Endothelial cell of umbilical vein (primary cell): ENCODE data around the gene RALA. TPM values are rescaled to one million over a fixed set of nuclear protein-coding genes. Genes with fewer than 3 reads are reported as not detected.

Experiments
- BruUV-seq: library from RNA; stranded (reverse); fragments of 400-500 nt; replicated peaks from 2 replicates; lab custom pipeline; 2021; lab: Mats Ljungman, UMichigan
- CTCF ChIA-PET: fragments of 300-600, 350-600 bp; sonication (Branson Sonifier 250); formaldehyde crosslinking; loops from one replicate; lab custom pipeline; 2021; ENCODE audit warnings: antibody characterized with exemption, inconsistent platforms; lab: Charles Lee
- POLR2A ChIA-PET: fragments of 300-600, 350-600 bp; sonication (Branson Sonifier 250); formaldehyde crosslinking; loops from one replicate; lab custom pipeline; 2021; ENCODE audit warnings: antibody characterized with exemption, inconsistent platforms; lab: Charles Lee
- DNase-seq: peaks from one replicate; pipeline ENCODE4 v3.0.0-alpha.2; 2011; ENCODE audit warnings: low read depth, low spot score
- FAIRE-seq: peaks from 2 replicates; lab custom pipeline; 2011; peaks lifted over from hg19 to GRCh38; lab: Jason Lieb, UNC
- H2AFZ ChIP-seq: 2 replicates; pipeline ENCODE4 v1.6.0; 2012; ENCODE audit warnings: low read depth, low read length, control low read depth, inconsistent platforms
- H3K27ac ChIP-seq: 2 replicates; pipeline ENCODE4 v1.5.1; 2011; ENCODE audit warnings: low read depth, mild to moderate bottlenecking, control low read depth, low read length, moderate library complexity; ENCODE audit not compliant: insufficient read depth
- H3K27me3 ChIP-seq, 2 experiments: 2 replicates each; pipeline versions ENCODE4 v1.6.0 to v1.6.1; 2011; ENCODE audit warnings: low read length in 2 of 2, mixed read lengths in 1 of 2; ENCODE audit not compliant: control insufficient read depth in 2 of 2, insufficient read depth in 2 of 2
- H3K36me3 ChIP-seq, 2 experiments: 2 replicates in 1 of 2; 3 replicates in 1 of 2; pipeline ENCODE4 v1.5.1; 2011; ENCODE audit warnings: low read length in 2 of 2, mild to moderate bottlenecking in 1 of 2, moderate library complexity in 1 of 2; ENCODE audit not compliant: control insufficient read depth in 2 of 2, insufficient read depth in 2 of 2; ENCODE audit errors: extremely low read depth in 1 of 2
- H3K4me1 ChIP-seq: 3 replicates; pipeline ENCODE4 v1.5.1; 2011; ENCODE audit warnings: mild to moderate bottlenecking, low read length; ENCODE audit not compliant: control insufficient read depth, insufficient read depth; ENCODE audit errors: extremely low read depth
- H3K4me2 ChIP-seq: 2 replicates; pipeline ENCODE4 v1.6.1; 2011; ENCODE audit warnings: low read length, control low read depth, mixed read lengths; ENCODE audit not compliant: insufficient read depth
- H3K4me3 ChIP-seq, 3 experiments: fragments of 200-600 bp in 1 of 3; sonication (generic), shearing (Covaris generic) in 1 of 3; replicated peaks in 1 of 3; 2 replicates each; pipeline ENCODE4 v1.5.1; 2011 to 2016; ENCODE audit warnings: control low read depth in 3 of 3, low read length in 3 of 3, mild to moderate bottlenecking in 2 of 3, inconsistent platforms in 1 of 3, low read depth in 1 of 3, moderate library complexity in 1 of 3; ENCODE audit not compliant: insufficient read depth in 1 of 3
- H3K79me2 ChIP-seq: 2 replicates; pipeline ENCODE4 v1.6.0; 2012; ENCODE audit warnings: low read length, inconsistent platforms; ENCODE audit not compliant: control insufficient read depth, insufficient read depth
- H3K9ac ChIP-seq: replicated peaks from 2 replicates; pipeline ENCODE3; 2011; ENCODE audit warnings: low read length, control low read depth; ENCODE audit not compliant: insufficient read depth; ENCODE audit errors: extremely low read depth
- H3K9me1 ChIP-seq: replicated peaks from 3 replicates; pipeline ENCODE4 v1.6.0; 2011; ENCODE audit warnings: mild to moderate bottlenecking, low read length; ENCODE audit not compliant: control insufficient read depth, insufficient read depth; ENCODE audit errors: extremely low read depth
- H3K9me3 ChIP-seq: replicated peaks from 2 replicates; pipeline ENCODE4 v1.5.1; 2012; ENCODE audit warnings: low read length, inconsistent platforms; ENCODE audit not compliant: control insufficient read depth, insufficient read depth
- H4K20me1 ChIP-seq: replicated peaks from 2 replicates; pipeline ENCODE3; 2011; ENCODE audit warnings: mild to moderate bottlenecking, low read length; ENCODE audit not compliant: control insufficient read depth, insufficient read depth; ENCODE audit errors: extremely low read depth
- EZH2 ChIP-seq: IDR thresholded peaks from 2 replicates; pipeline ENCODE4 v1.6.1; 2012; ENCODE audit warnings: borderline replicate concordance, low read depth, mild to moderate bottlenecking, moderate library complexity, low read length, inconsistent platforms; ENCODE audit not compliant: severe bottlenecking
- FOS ChIP-seq: IDR thresholded peaks from 2 replicates; pipeline ENCODE4 v1.6.1; 2011; ENCODE audit warnings: mild to moderate bottlenecking, low read length, moderate library complexity, borderline replicate concordance; ENCODE audit not compliant: insufficient read depth
- GATA2 ChIP-seq: IDR thresholded peaks from 2 replicates; pipeline ENCODE4 v1.7.0; 2011; ENCODE audit warnings: low read depth, mild to moderate bottlenecking, moderate library complexity, mixed read lengths, low read length; ENCODE audit not compliant: insufficient read length, insufficient read depth
- JUN ChIP-seq: IDR thresholded peaks from 2 replicates; pipeline ENCODE4 v1.6.1; 2011; ENCODE audit warnings: borderline replicate concordance, low read depth; ENCODE audit not compliant: insufficient read length, insufficient read depth
- MAX ChIP-seq: IDR thresholded peaks from 2 replicates; pipeline ENCODE4 v1.6.1; 2011; ENCODE audit not compliant: insufficient read depth, insufficient read length
- MYC ChIP-seq: IDR thresholded peaks from one replicate; pipeline ENCODE4 v1.6.1; 2011; ENCODE audit warnings: mild to moderate bottlenecking, low read depth, low read length
- POLR2A ChIP-seq: IDR thresholded peaks from 2 replicates; pipeline ENCODE4 v1.6.1; 2012; ENCODE audit warnings: low read depth, mild to moderate bottlenecking, control low read depth, low read length
- POLR2AphosphoS5 ChIP-seq: IDR thresholded peaks from 2 replicates; pipeline ENCODE4 v1.6.1; 2012; ENCODE audit warnings: low read depth, mild to moderate bottlenecking, control low read depth, low read length, moderate library complexity; ENCODE audit not compliant: insufficient read depth
- dilution Hi-C: fragments of 300-500 bp; cut with MboI; formaldehyde crosslinking; loops from one replicate; pipeline ENCODE4 v1.15.0; 2019; ENCODE audit warnings: low sequenced_read_pairs; ENCODE audit not compliant: extremely low pct_ligation_motif_present
- intact Hi-C: fragments of 100-400 bp; cut with micrococcal nuclease; formaldehyde crosslinking; loops from one replicate; pipeline ENCODE4 v1.10.0; 2022
- polyA plus RNA-seq, 4 experiments: library from polyadenylated mRNA; depleted of rRNA in 3 of 4; stranded (reverse) in 3 of 4; unstranded in 1 of 4; fragments of >200 nt; gene quantifications; 2 replicates each; pipeline versions ENCODE4 v1.2.1 to v1.2.3, GENCODE V29; 2011 to 2012; ENCODE audit warnings: missing spikeins in 1 of 4
- total RNA-seq: library from RNA; stranded (reverse); gene quantifications from 2 replicates; pipeline ENCODE4 v1.2.3, GENCODE V29; 2021
- TF ChIP-seq, protein P1 (sequence below), 2 donors: IDR thresholded peaks; 1 replicate in 1 of 2; 2 replicates in 1 of 2; pipeline ENCODE4 v1.5.1; 2011; ENCODE audit warnings: low read length in 2 of 2, mild to moderate bottlenecking in 2 of 2, moderate library complexity in 2 of 2, control low read depth in 1 of 2, inconsistent platforms in 1 of 2, low read depth in 1 of 2; ENCODE audit not compliant: insufficient read depth in 1 of 2; ENCODE audit errors: extremely low read depth in 1 of 2

The RALA gene
- total and polyA plus RNA-seq, 2 donors (not counting 3 experiments of a cell fraction or from before 2014, with no cell fraction given), result 91.1 to 191 TPM

- H3K4me3 ChIP-seq, result no peak overlapping the region
- DNase-seq (no peak), FAIRE-seq (no peak)
- peaks cover 54% of the 10 kb centered on the region for H3K4me1 ChIP-seq
- H3K27ac ChIP-seq, result no peak overlapping the region
- ChIA-PET CTCF (interaction anchor here (1.1 to 4.8 kb wide), 4 partner anchors 8 to 25 kb away, joined by 5 to 25 read pairs (median 7); no protein-coding TSS in a partner anchor), POLR2A (no interaction called here)
- BruUV-seq, result no TSS peak
- TF ChIP-seq JUN (no peak), FOS (no peak), POLR2AphosphoS5 (no peak), POLR2A (no peak), GATA2 (no peak), EZH2 (no peak), MAX (no peak), MYC (no peak)
- TF ChIP-seq, protein P1, sequence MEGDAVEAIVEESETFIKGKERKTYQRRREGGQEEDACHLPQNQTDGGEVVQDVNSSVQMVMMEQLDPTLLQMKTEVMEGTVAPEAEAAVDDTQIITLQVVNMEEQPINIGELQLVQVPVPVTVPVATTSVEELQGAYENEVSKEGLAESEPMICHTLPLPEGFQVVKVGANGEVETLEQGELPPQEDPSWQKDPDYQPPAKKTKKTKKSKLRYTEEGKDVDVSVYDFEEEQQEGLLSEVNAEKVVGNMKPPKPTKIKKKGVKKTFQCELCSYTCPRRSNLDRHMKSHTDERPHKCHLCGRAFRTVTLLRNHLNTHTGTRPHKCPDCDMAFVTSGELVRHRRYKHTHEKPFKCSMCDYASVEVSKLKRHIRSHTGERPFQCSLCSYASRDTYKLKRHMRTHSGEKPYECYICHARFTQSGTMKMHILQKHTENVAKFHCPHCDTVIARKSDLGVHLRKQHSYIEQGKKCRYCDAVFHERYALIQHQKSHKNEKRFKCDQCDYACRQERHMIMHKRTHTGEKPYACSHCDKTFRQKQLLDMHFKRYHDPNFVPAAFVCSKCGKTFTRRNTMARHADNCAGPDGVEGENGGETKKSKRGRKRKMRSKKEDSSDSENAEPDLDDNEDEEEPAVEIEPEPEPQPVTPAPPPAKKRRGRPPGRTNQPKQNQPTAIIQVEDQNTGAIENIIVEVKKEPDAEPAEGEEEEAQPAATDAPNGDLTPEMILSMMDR (IDR thresholded peaks at IDR 0.05; ENCODE audit: extremely low read depth in 1 of 2, insufficient read depth in 1 of 2, low read depth in 1 of 2, low read length in 2 of 2), result no peak
- H3K4me2 ChIP-seq, result no peak overlapping the region
- no peaks in the 10 kb centered on the region for H3K27me3 ChIP-seq
- H3K79me2 ChIP-seq, result no peaks in the 10 kb centered on the region
- intact Hi-C loops (loop anchor here (5.0 kb wide), 1 partner anchor 342 kb away; no protein-coding TSS in a partner anchor), dilution Hi-C loops (no loop called here)
- H3K36me3 ChIP-seq, result no peaks in the 10 kb centered on the region
- H4K20me1 ChIP-seq, result no peaks in the 10 kb centered on the region
- H2AFZ ChIP-seq, result no peak overlapping the region
- H3K9me1 ChIP-seq, result no peaks in the 10 kb centered on the region
- no peak overlapping the region for H3K9ac ChIP-seq
- no peaks in the 10 kb centered on the region for H3K9me3 ChIP-seq
These were observed 18.3 kb upstream of the RALA start for GRCh38 chr7:39605087-39605486.
